Stimulated activated CD4-positive, alpha-beta T cell treated with anti-CD3 and anti-CD28 coated beads, Interleukin-4, amount 100 ng/mL, for 1 hour (primary cell): Measurements from ENCODE around the gene ATP6V1G1.
"Not testable (repeated sequence)": the region's sequence is repeated elsewhere in the genome, so short reads cannot be mapped to it uniquely, and the experiment has no call there.

ENCODE experiments used
- DNase-seq: peaks from one replicate; pipeline ENCODE4 v3.0.0-alpha.2; 2020

The ATP6V1G1 gene, protein sequence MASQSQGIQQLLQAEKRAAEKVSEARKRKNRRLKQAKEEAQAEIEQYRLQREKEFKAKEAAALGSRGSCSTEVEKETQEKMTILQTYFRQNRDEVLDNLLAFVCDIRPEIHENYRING

GRCh38 chr9:114587345-114588202 lies at the start of gene ATP6V1G1:
TSS of gene ATP6V1G1 (plus strand) at chr9:114587769. CDS start at chr9:114587839, 70 bp downstream.
- DNase-seq, result peak; percentile 100

DNA sequence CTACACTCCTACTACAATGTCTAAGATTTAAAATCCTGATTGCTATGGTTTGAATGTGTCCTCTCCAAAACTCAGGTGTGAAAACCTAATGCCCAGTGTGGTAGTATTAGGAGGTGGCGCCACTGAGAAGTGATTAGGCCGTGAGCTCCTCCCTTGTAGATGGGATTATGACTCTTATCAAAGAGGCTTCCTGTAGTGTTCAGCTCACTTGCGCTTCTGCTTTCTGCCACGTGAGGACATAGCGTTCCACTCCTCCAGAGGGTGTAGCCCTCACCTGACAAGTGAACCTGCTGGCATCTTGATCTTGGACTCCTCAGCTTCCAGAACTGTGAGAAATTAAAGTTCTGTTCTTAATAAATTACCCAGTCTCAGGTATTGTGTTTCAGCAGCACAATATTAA lies 49.3 kb upstream of the ATP6V1G1 start:
- DNase-seq, result peak; percentile 7

- no peak for DNase-seq
Measured at GRCh38 chr9:114539701-114540380, 47.7 kb upstream of the ATP6V1G1 start.

GRCh38 chr9:114545055-114545454 lies 42.5 kb upstream of the ATP6V1G1 start:
- no peak for DNase-seq

DNA sequence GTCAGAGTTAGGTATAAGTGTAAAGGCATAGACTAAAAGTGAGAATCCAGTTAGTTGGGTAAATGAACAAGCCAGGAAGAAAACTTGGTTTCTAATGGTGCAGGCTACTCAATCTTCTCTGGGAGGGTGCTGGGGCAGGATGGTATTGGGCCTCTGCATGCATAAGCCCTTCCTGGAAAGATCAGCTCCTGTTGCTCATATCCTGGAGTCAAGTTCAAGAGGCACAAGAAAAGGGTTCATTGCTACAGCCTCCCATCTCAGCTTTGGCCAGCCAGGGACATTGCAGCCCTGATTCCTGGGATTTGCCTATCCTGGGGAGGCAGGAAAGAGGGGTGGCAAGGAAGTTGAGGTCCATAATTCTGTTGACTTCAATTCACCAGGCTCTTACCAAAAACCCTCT lies 40.7 kb upstream of the ATP6V1G1 start:
- DNase-seq, result no peak

DNA sequence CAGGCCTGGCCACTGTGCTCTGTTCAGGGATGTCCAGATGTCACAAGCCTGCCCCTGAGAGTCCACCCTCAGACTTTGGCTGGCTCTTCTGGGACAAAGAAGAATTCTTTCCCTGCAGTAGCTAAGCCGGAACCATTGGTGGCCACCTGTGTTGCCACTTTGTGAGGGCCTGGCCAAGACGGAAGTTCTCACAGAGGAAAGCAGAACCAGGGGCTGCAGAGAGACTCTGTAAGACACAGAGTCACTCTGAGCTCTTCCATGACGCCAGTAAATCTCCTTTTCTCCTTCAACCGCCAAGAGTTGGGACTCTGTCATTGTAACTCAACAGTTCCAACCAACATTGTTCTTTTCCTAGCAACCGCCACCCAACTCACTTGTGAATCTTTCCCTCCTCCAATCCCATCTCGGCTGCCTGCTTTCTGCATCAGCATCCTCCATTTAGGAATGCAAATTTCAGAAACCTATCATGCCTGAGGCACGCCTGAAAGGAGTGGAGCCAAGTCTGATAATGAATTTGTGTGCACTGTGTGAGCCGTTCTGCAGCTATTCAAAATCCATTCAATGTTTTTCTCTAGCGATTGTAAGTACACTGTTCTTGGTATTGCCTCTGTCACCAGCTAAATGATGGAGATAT lies 37.8 kb upstream of the ATP6V1G1 start:
- DNase-seq, result no peak

DNA sequence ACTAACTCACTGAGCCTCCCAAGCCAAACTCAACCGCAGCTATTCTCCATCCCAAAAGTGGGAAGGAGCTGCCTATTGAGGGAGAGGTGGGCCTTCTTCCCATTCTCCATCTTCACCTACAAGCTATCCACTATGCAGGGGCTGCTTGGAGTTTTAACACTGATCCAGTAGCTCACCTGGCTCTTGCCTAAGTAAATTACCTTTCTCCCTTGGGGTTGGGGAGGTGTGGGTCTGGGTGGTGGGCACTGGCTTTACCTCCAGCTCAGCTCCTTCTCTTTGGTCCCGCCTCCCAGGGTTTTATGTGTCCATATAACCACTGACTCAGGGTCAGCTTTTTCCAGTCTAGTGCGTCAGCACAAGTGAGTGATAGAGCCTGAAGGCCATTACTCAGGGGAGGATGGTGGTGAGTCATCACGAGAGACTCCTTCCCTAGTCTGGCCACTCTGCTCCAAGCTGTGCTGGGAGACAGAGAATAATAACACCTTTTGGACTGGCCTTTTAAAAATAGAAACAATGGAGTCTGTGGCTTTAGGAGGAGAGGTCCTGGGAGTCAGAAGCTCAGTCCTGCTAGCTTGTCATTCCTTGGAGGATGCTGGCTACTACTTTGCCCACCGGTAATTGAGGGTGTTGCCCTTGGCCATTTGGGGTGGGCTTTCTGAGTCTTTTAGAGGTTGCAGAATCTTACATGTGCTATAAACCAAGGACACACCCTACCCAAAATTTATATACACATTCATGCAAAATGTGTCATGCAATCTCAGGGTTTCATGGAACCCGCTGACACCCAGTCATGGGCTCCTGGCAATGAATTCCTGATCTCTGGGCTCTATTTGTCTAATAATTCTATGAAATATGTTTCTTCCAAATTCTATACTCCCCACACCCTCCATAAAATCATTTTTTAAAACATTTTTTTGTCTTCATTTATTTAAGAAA lies 35.6 kb upstream of the ATP6V1G1 start:
- no peak for DNase-seq

DNA sequence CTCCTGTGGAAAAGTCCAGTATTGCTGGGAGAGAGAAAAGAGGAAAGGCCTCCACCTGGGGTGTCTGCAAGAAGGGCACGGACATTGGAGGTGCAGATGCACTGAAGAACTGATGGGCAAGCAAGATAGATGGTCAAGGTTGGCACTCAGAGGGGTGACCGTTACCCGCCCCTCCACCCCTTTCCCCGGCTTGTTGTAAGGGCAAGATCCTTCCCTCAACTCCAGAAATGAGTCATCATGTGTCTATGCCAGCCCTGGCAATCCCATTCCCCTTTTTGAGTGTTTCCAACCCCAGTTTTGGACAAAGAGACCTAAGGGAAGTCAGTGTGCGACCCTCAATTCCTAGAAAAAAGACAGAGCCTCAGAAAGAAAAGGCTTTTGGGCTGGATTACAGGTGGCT lies 34.9 kb upstream of the ATP6V1G1 start:
- DNase-seq, result no peak

DNA sequence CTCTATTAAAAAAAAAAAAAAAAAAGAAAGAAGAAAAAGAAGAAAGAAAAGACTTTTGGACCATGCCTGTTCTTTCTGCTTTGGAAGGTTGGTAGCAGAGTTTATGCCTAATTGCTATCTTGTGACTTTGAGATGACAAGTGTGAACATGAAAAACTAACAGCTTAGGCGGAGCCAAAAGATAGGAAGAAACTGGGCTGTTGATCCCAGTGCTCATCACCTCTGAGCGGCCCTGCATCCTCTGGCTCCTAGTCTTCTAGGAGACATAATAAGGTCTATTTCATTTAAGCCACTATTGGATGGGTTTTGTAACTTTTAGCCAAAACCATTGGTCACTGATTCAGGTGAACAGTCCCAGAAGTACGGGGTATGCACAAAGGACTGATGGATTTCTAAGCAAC lies 34.4 kb upstream of the ATP6V1G1 start:
- DNase-seq, result no peak

DNA sequence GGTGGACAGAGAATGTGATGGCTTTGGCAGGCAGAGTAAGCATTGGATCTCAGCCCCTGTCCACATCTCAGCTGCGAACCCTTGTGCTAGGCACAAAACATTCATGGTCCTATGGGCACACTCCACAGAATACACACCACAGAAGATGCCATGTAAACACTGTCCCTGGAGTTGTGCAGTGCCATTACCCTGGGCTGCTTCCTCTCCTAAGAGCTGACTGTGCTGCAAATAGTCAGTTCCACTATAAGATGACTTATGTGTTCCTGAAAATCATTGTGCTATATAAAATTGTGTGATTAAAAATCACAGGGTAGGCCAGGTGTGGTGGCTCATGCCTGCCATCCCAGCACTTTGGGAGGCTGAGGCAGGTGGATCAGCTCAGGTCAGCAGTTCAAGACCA lies 31.9 kb upstream of the ATP6V1G1 start:
- no peak for DNase-seq

DNA sequence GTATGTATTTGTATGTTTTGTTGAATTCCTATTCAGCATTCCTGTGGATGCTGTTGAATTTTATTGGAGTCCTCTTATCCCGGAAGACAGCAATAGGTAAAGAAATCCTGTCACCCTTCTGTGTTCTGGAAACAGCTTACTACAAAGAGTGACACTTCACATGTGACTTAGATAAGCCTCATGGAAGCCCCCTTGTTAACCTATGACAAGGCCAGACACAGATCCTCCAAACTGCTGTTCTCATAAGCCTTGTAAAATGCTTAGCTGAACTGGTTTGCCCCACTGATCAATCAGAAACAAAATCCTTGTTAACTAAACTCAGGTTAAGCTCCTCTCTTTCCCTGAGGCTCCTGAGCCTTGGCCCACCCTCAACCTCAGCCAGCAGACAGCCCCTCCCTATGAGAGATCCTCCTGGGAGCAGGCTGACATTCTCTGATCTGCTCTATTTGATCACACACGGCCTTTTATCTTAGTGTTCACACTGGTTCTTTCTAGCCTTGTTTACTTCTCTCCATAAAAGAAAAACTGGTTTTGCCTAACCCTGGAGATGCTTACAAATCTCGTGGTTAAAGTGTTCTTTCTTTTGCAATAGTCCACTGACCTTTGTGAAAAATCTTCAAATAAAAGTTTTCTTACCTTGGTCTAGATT lies 29.4 kb upstream of the ATP6V1G1 start:
- DNase-seq, result no peak

- no peak for DNase-seq
Measured at GRCh38 chr9:114559830-114560513, 27.6 kb upstream of the ATP6V1G1 start.

DNA sequence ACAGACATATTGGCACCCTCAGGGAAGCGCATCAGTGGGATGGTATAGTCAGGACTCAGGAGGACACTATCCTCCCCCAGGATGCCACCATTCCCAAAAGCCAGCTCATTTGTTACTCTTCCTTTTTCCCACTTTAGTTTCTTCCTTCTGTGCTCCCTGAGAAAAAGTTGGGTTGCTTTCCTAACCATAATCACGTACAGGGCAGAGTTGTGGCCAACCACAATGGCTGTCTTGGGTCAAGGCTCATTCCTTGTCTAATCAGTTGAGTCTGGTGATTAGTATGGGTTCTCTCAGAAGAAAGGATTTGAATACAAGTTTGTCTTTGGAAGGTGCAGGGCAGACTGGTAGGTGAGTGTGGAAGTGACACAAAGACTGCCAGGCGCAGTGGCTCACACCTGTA lies 26.6 kb upstream of the ATP6V1G1 start:
- DNase-seq, result no peak

- DNase-seq, result no peak
Measured at GRCh38 chr9:114561771-114562170, 25.8 kb upstream of the ATP6V1G1 start.

GRCh38 chr9:114565204-114565603 lies 22.4 kb upstream of the ATP6V1G1 start:
- DNase-seq, result no peak

DNA sequence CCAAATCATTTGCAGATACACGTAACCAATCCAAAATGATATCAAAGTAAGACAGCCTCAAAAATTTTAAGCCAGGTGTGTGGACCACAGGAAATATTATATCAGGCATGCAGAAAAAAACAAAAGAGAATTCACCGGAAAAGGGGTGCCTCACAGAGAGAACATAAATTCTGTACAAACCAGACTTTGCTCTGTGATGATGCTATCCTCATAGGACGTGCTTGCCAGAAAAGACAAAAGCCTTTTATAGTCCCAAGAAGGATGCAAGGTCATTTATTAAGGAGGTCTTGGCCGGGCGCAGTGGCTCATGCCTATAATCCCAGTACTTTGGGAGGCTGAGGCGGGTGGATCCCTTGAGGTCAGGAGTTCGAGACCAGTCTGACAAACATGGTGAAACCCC lies 16.8 kb upstream of the ATP6V1G1 start:
- DNase-seq, result no peak

GRCh38 chr9:114571391-114571790 lies 16.2 kb upstream of the ATP6V1G1 start:
- DNase-seq, result no peak

DNA sequence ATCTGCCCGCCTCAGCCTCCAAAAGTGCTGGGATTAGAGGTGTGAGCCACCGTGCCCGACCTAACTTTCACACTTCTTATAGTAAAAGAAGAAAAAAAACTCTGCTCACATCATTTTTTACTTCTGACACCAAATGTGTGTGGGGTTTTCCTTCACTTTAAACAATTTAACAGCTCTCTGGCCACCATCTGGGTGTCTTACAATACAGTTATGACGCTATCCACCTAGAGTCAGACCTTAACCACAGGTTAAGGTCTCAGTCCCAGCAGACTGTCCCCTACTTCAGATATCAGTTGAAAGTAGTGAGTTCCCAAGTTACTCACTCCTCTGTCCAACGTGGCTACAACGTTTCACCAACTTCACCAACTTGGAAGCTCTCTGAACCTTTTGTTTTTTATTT lies 15.4 kb upstream of the ATP6V1G1 start:
- DNase-seq, result no peak

DNA sequence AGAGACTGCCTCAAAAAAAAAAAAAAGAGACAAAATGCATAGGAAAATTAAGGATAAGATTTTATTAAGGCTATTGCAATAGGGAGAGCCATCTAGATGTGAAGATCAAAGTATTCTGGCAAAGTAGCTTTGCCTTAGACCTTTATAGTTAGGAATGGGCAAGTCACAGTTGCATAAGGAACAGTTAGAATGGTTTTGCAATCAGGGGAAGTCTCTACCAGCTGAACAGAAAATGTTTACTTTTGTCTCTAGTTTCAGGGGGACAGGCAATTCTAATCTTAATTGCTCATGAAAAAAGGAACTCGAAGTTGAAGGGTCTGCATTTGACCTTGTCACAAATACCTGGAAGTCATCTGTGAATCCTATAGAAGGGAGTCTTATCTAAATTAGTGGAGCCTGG lies 13.1 kb upstream of the ATP6V1G1 start:
- no peak for DNase-seq

- DNase-seq, result not testable (repeated sequence)
Measured at GRCh38 chr9:114576779-114577178, 10.8 kb upstream of the ATP6V1G1 start.

- DNase-seq, result not testable (repeated sequence)
Measured at GRCh38 chr9:114578134-114578533, 9.4 kb upstream of the ATP6V1G1 start.
